Loucy (cell line): ENCODE results near the gene MYH7.

Experiments
- CTCF ChIP-seq: fragments of 200-600 bp; sonication (generic); conservative IDR thresholded peaks from 2 replicates; pipeline ENCODE4 v1.5.1; 2014; ENCODE audit warnings: mild to moderate bottlenecking, antibody characterized with exemption, low read length
- EZH2phosphoT487 ChIP-seq: fragments of 200-600 bp; IDR thresholded peaks from 2 replicates; pipeline ENCODE4 v1.6.1; 2018; ENCODE audit warnings: antibody characterized with exemption, mild to moderate bottlenecking, moderate library complexity, borderline replicate concordance

GRCh38 chr14:23396781-23397407, 38.6 kb downstream of the MYH7 start:
- TF ChIP-seq CTCF (no peak), EZH2phosphoT487 (no peak)
